MCF 10A (cell line): ENCODE results near the gene CPHXL2. TPM values are rescaled to one million over a fixed set of nuclear protein-coding genes. Genes with fewer than 3 reads are reported as not detected.

Experiments
- BruUV-seq: library from RNA; stranded (reverse); fragments of 400-500 nt; replicated peaks from 2 replicates; lab custom pipeline; 2021; lab: Mats Ljungman, UMichigan
- CTCF ChIA-PET: fragments of 300-600 bp; sonication (Branson Sonifier 250); formaldehyde crosslinking; extraction: SDS; loops from one replicate; lab custom pipeline; 2021; ENCODE audit warnings: antibody characterized with exemption, inconsistent platforms; lab: Yijun Ruan, JAX
- POLR2A ChIA-PET: fragments of 300-600, 350-650 bp; sonication (Branson Sonifier 250); formaldehyde crosslinking; extraction: SDS; loops from one replicate; lab custom pipeline; 2020; ENCODE audit warnings: antibody characterized with exemption, inconsistent platforms; lab: Yijun Ruan, JAX
- DNase-seq: peaks from one replicate; pipeline ENCODE4 v3.0.0-alpha.2; 2018; ENCODE audit not compliant: unreplicated experiment
- H3K27ac Mint-ChIP-seq: one replicate; pipeline ENCODE4 v1.8.0; 2022; ENCODE audit warnings: mild to moderate bottlenecking, low read depth, mixed read lengths; ENCODE audit not compliant: unreplicated experiment
- H3K27me3 Mint-ChIP-seq: one replicate; pipeline ENCODE4 v1.8.0; 2022; ENCODE audit warnings: mixed read lengths; ENCODE audit not compliant: insufficient read depth, unreplicated experiment
- H3K36me3 Mint-ChIP-seq: one replicate; pipeline ENCODE4 v1.8.0; 2022; ENCODE audit warnings: mild to moderate bottlenecking, moderate library complexity, mixed read lengths; ENCODE audit not compliant: insufficient read depth, unreplicated experiment
- H3K4me1 Mint-ChIP-seq: one replicate; pipeline ENCODE4 v1.8.0; 2022; ENCODE audit warnings: mixed read lengths; ENCODE audit not compliant: insufficient read depth, unreplicated experiment
- H3K4me3 Mint-ChIP-seq: one replicate; pipeline ENCODE4 v1.8.0; 2022; ENCODE audit warnings: mild to moderate bottlenecking, moderate library complexity, mixed read lengths; ENCODE audit not compliant: unreplicated experiment
- H3K9me3 Mint-ChIP-seq: one replicate; pipeline ENCODE4 v1.8.0; 2022; ENCODE audit warnings: mixed read lengths; ENCODE audit not compliant: unreplicated experiment
- CTCF ChIP-seq: fragments of 200-600 bp; IDR thresholded peaks from one replicate; pipeline ENCODE4 v1.8.0; 2022; ENCODE audit warnings: antibody characterized with exemption, mild to moderate bottlenecking; ENCODE audit not compliant: unreplicated experiment
- intact Hi-C: fragments of 100-400 bp; cut with micrococcal nuclease; formaldehyde crosslinking; loops from 2 replicates; pipeline ENCODE4 v1.14.1; 2022
- total RNA-seq: library from RNA; stranded (reverse); gene quantifications from 2 replicates; pipeline ENCODE4 v1.2.3, GENCODE V29; 2022

The CPHXL2 gene
- total RNA-seq, 1 experiment from 2014 or later: not detected

- DNase-seq: peak; percentile 92
- peaks cover 58% of the 10 kb centered on the region for H3K36me3 Mint-ChIP-seq
- H3K9me3 Mint-ChIP-seq: no peaks in the 10 kb centered on the region
- TSS peak; percentile 36 for BruUV-seq
- ChIA-PET CTCF (interaction anchor here (0.6 to 10.6 kb wide), 6 partner anchors 11 to 1525 kb away, joined by 3 to 67 read pairs (median 4); no protein-coding TSS in a partner anchor), POLR2A (interaction anchor here (0.5 to 5.7 kb wide), 42 partner anchors 9 to 1630 kb away, joined by 3 to 76 read pairs (median 4); partner anchors contain the start of genes ADAT1, CFDP1, CPHXL2 and GABARAPL2)
- intact Hi-C loops: loop anchor here (1.0 to 2.0 kb wide), 2 partner anchors 107 to 117 kb away; no protein-coding TSS in a partner anchor
- no peak for TF ChIP-seq CTCF
- H3K27ac Mint-ChIP-seq: peak within 1 kb of the TSS; percentile 98
- no peaks in the 10 kb centered on the region for H3K27me3 Mint-ChIP-seq
- peaks cover 33% of the 10 kb centered on the region for H3K4me1 Mint-ChIP-seq
- H3K4me3 Mint-ChIP-seq: peak within 1 kb of the TSS; percentile 76
Observed at GRCh38 chr16:75647492-75648264, 29.1 kb downstream of the CPHXL2 start, which contains the start of the genes KARS1 and TERF2IP. Gene KARS1 (minus strand): TSS chr16:75647665. CDS start chr16:75647639, 26 bp downstream. Gene TERF2IP (plus strand): TSS chr16:75647773. CDS start chr16:75647883, 110 bp downstream.

- intact Hi-C loops: no loop called here
- Mint-ChIP-seq H3K27me3 (no peaks in the 10 kb centered on the region), H3K4me1 (peaks cover 27% of the 10 kb centered on the region), H3K36me3 (peaks cover 63% of the 10 kb centered on the region), H3K9me3 (no peaks in the 10 kb centered on the region), H3K27ac (peak overlapping the region; percentile 98), H3K4me3 (peak overlapping the region; percentile 76)
- TSS peak; percentile 62 for BruUV-seq
- ChIA-PET POLR2A (interaction anchor here (0.6 to 5.7 kb wide), 34 partner anchors 8 to 1534 kb away, joined by 3 to 76 read pairs (median 5); partner anchors contain the start of genes ADAT1, CFDP1, CPHXL2 and GABARAPL2), CTCF (interaction anchor here (1.0 to 10.6 kb wide), 5 partner anchors 11 to 413 kb away, joined by 3 to 67 read pairs (median 3); no protein-coding TSS in a partner anchor)
- no peak for TF ChIP-seq CTCF
- DNase-seq: no peak
Observed at GRCh38 chr16:75647112-75647491, 29.7 kb downstream of the CPHXL2 start.

GRCh38 chr16:75644240-75645012 lies 32.4 kb downstream of the CPHXL2 start:
- peaks cover 67% of the 10 kb centered on the region for H3K36me3 Mint-ChIP-seq
- ChIA-PET CTCF (interaction anchor here (1.1 to 10.6 kb wide), 4 partner anchors 12 to 121 kb away, joined by 4 to 67 read pairs (median 6); no protein-coding TSS in a partner anchor), POLR2A (interaction anchor here (0.7 to 1.4 kb wide), 6 partner anchors 8 to 168 kb away, joined by 3 to 6 read pairs (median 4); partner anchors contain the start of gene ADAT1)
- H3K4me3 Mint-ChIP-seq: peak overlapping the region; percentile 38
- intact Hi-C loops: no loop called here
- BruUV-seq: no TSS peak
- H3K27ac Mint-ChIP-seq: no peak overlapping the region
- TF ChIP-seq CTCF: no peak
- H3K9me3 Mint-ChIP-seq: no peaks in the 10 kb centered on the region
- H3K4me1 Mint-ChIP-seq: peaks cover 8% of the 10 kb centered on the region
- peak; percentile 15 for DNase-seq
- no peaks in the 10 kb centered on the region for H3K27me3 Mint-ChIP-seq
